HCT116 (cell line): ENCODE results near the gene GBE1. TPM values are rescaled to one million over a fixed set of nuclear protein-coding genes. Genes with fewer than 3 reads are reported as not detected.

Source experiments
- ATAC-seq: fragments of 200-7000 bp; cut with Tn5 transposase; 2 replicates; pipeline ENCODE4 v1.9.1; 2020; ENCODE audit warnings: mild to moderate bottlenecking, moderate library complexity
- BruUV-seq: library from RNA; stranded (reverse); fragments of 400-500 nt; replicated peaks from 2 replicates; lab custom pipeline; 2021; lab: Mats Ljungman, UMichigan
- CTCF ChIA-PET: fragments of 300-600 bp; sonication (Branson Sonifier 250); formaldehyde crosslinking; loops from one replicate; lab custom pipeline; 2021; ENCODE audit warnings: antibody characterized with exemption; lab: Charles Lee
- POLR2A ChIA-PET: fragments of 300-600, 350-600 bp; sonication (Branson Sonifier 250); formaldehyde crosslinking; loops from one replicate; lab custom pipeline; 2021; ENCODE audit warnings: antibody characterized with exemption; lab: Charles Lee
- RAD21 ChIA-PET, 2 experiments: fragments of 300-600 bp; sonication (Branson Sonifier 250); formaldehyde crosslinking; loops; one replicate each; lab custom pipeline; 2023; ENCODE audit warnings: low total read pairs in 2 of 2; ENCODE audit not compliant: uncharacterized antibody in 2 of 2, unreplicated experiment in 2 of 2, low non-redundant PET in 1 of 2; lab: Charles Lee
- DNase-seq: peaks from one replicate; pipeline ENCODE4 v3.0.0-alpha.2; 2010; ENCODE audit warnings: low read depth, low spot score
- H2AFZ ChIP-seq: fragments of 200-600 bp; shearing (Covaris generic), sonication (generic); 2 replicates; pipeline ENCODE4 v1.6.1; 2017; ENCODE audit warnings: low read depth, mixed run types, mixed read lengths, antibody characterized with exemption, low read length; ENCODE audit not compliant: poor library complexity, severe bottlenecking
- H3K27ac ChIP-seq: 2 replicates; pipeline ENCODE4 v1.5.1; 2012; ENCODE audit warnings: low read depth, low read length
- H3K27me3 ChIP-seq: fragments of 200-600 bp; sonication (generic); 2 replicates; pipeline ENCODE4 v1.6.1; 2016; ENCODE audit warnings: mixed run types, low read length, mixed read lengths; ENCODE audit not compliant: insufficient read depth
- H3K36me3 ChIP-seq, 2 experiments: fragments of 200-500 bp in 1 of 2; fragments of 200-600 bp in 1 of 2; sonication (Bioruptor generic) in 1 of 2; sonication (generic) in 1 of 2; 2 replicates each; pipeline versions ENCODE4 v1.5.1 to v1.6.1; 2014 to 2016; ENCODE audit warnings: low read length in 2 of 2, inconsistent platforms in 1 of 2, mixed read lengths in 1 of 2, mixed run types in 1 of 2; ENCODE audit not compliant: insufficient read depth in 2 of 2, control insufficient read depth in 1 of 2
- H3K4me1 ChIP-seq, 2 experiments: fragments of 200-600 bp in 1 of 2; sonication (generic) in 1 of 2; 2 replicates each; pipeline versions ENCODE4 v1.5.1 to v1.6.1; 2012 to 2017; ENCODE audit warnings: low read length in 2 of 2, inconsistent platforms in 1 of 2, mild to moderate bottlenecking in 1 of 2, mixed read lengths in 1 of 2, mixed run types in 1 of 2, moderate library complexity in 1 of 2; ENCODE audit not compliant: insufficient read depth in 2 of 2, control insufficient read depth in 1 of 2
- H3K4me2 ChIP-seq: fragments of 200-600 bp; sonication (generic); 2 replicates; pipeline ENCODE4 v1.6.1; 2017; ENCODE audit warnings: mixed run types, low read length, mixed read lengths
- H3K4me3 ChIP-seq, 2 experiments: fragments of 200-600 bp in 1 of 2; sonication (generic) in 1 of 2; replicated peaks in 1 of 2; 2 replicates each; pipeline ENCODE4 v1.5.1; 2011 to 2016; ENCODE audit warnings: low read length in 2 of 2, control low read depth in 1 of 2, low read depth in 1 of 2, mild to moderate bottlenecking in 1 of 2, mixed read lengths in 1 of 2, mixed run types in 1 of 2
- H3K79me2 ChIP-seq: fragments of 200-600 bp; sonication (generic); 2 replicates; pipeline ENCODE4 v1.6.1; 2017; ENCODE audit warnings: mild to moderate bottlenecking, mixed run types, low read length, moderate library complexity, mixed read lengths; ENCODE audit not compliant: insufficient read depth
- H3K9ac ChIP-seq: fragments of 200-600 bp; sonication (generic); 2 replicates; pipeline ENCODE4 v1.6.1; 2016; ENCODE audit warnings: low read length, mixed read lengths
- H3K9me2 ChIP-seq: fragments of 200-600 bp; sonication (generic), shearing (Covaris generic); 2 replicates; pipeline ENCODE4 v1.6.1; 2017; ENCODE audit warnings: mixed run types, mild to moderate bottlenecking, moderate library complexity; ENCODE audit not compliant: insufficient read depth
- H3K9me3 ChIP-seq, 2 experiments: fragments of 200-500 bp in 1 of 2; fragments of 200-600 bp in 1 of 2; sonication (Bioruptor generic) in 1 of 2; sonication (generic) in 1 of 2; 2 replicates each; pipeline ENCODE4 v1.6.1; 2014 to 2017; ENCODE audit warnings: low read length in 2 of 2, mixed read lengths in 2 of 2, inconsistent platforms in 1 of 2, low read depth in 1 of 2, mild to moderate bottlenecking in 1 of 2, mixed run types in 1 of 2, moderate library complexity in 1 of 2; ENCODE audit not compliant: control insufficient read depth in 1 of 2, insufficient read depth in 1 of 2
- H4K20me1 ChIP-seq: fragments of 200-600 bp; sonication (generic), shearing (Covaris generic); 2 replicates; pipeline ENCODE4 v1.6.1; 2017; ENCODE audit warnings: mixed run types, mild to moderate bottlenecking, moderate library complexity; ENCODE audit not compliant: insufficient read depth
- CBX3 ChIP-seq: IDR thresholded peaks from 2 replicates; pipeline ENCODE4 v1.6.1; 2012; ENCODE audit warnings: low read depth
- CTCF ChIP-seq, 3 experiments: fragments of 200-600 bp in 1 of 3; sonication (generic) in 1 of 3; IDR thresholded peaks in 2 of 3; conservative IDR thresholded peaks in 1 of 3; 2 replicates each; pipeline ENCODE4 v1.5.1; 2012 to 2017; ENCODE audit warnings: low read depth in 2 of 3, low read length in 2 of 3, antibody characterized with exemption in 1 of 3, borderline replicate concordance in 1 of 3, control low read depth in 1 of 3, mild to moderate bottlenecking in 1 of 3, mixed read lengths in 1 of 3, mixed run types in 1 of 3, moderate library complexity in 1 of 3; ENCODE audit not compliant: insufficient read depth in 1 of 3
- ELF1 ChIP-seq: IDR thresholded peaks from 2 replicates; pipeline ENCODE4 v1.6.1; 2012; ENCODE audit warnings: low read depth, borderline replicate concordance
- EZH2 ChIP-seq: fragments of 200-600 bp; sonication (generic); IDR thresholded peaks from 2 replicates; pipeline ENCODE4 v1.6.1; 2017; ENCODE audit warnings: antibody characterized with exemption, mixed run types
- POLR2AphosphoS5 ChIP-seq: IDR thresholded peaks from 2 replicates; pipeline ENCODE4 v1.6.1; 2011; ENCODE audit warnings: mild to moderate bottlenecking, low read depth, low read length, moderate library complexity
- TCF7L2 ChIP-seq: IDR thresholded peaks from 2 replicates; pipeline ENCODE4 v1.7.0; 2011; ENCODE audit warnings: borderline replicate concordance, inconsistent platforms; ENCODE audit not compliant: insufficient read depth, insufficient read length; ENCODE audit errors: extremely low read depth
- YY1 ChIP-seq: IDR thresholded peaks from 2 replicates; pipeline ENCODE4 v1.6.1; 2011; ENCODE audit warnings: low read length, low read depth, moderate library complexity, mild to moderate bottlenecking; ENCODE audit not compliant: insufficient replicate concordance; ENCODE audit errors: extremely low read depth
- intact Hi-C: fragments of 100-400 bp; cut with micrococcal nuclease; formaldehyde crosslinking; loops from 2 replicates; pipeline ENCODE4 v1.10.0; 2022
- total RNA-seq: library from RNA; stranded (reverse); gene quantifications from one replicate; pipeline ENCODE4 v1.2.1, GENCODE V29; 2021; ENCODE audit not compliant: unreplicated experiment

The GBE1 gene
- total RNA-seq, 1 experiment from 2014 or later: 27.7 TPM

GRCh38 chr3:81470524-81471278, 290.7 kb downstream of the GBE1 start (continued):
- no peak for TF ChIP-seq ELF1
- no peak for TF ChIP-seq CTCF (IDR thresholded peaks at IDR 0.05 in 2 of 3, conservative IDR thresholded peaks at IDR 0.05 in 1 of 3; ENCODE audit: borderline replicate concordance in 1 of 3, insufficient read depth in 1 of 3, low read depth in 2 of 3, low read length in 2 of 3)
- no peak for TF ChIP-seq CBX3
- TF ChIP-seq YY1: no peak
- no peak for TF ChIP-seq TCF7L2

GRCh38 chr3:81468391-81468790, 293.1 kb downstream of the GBE1 start:
- RAD21 ChIA-PET: no interaction called here
- no peaks in the 10 kb centered on the region for H3K4me1 ChIP-seq
- BruUV-seq: no TSS peak
- no peak overlapping the region for H3K9ac ChIP-seq
- ATAC-seq (no peak), DNase-seq (no peak)
- no peaks in the 10 kb centered on the region for H3K9me3 ChIP-seq
- POLR2A ChIA-PET: no interaction called here
- peaks cover 11% of the 10 kb centered on the region; the same call in 1 of the 2 replicates for H3K27me3 ChIP-seq
- no peaks in the 10 kb centered on the region for H4K20me1 ChIP-seq
- H3K4me2 ChIP-seq: no peak overlapping the region
- CTCF ChIA-PET: interaction anchor here (0.6 to 1.0 kb wide), 2 partner anchors 8 to 22 kb away, joined by 3 to 4 read pairs; no protein-coding TSS in a partner anchor
- no peaks in the 10 kb centered on the region for H3K9me2 ChIP-seq
- H3K4me3 ChIP-seq: no peak overlapping the region
- intact Hi-C loops: no loop called here
- TF ChIP-seq EZH2 (no peak), POLR2AphosphoS5 (no peak)
- TF ChIP-seq, all 23 proteins: peak for 0
- Histone ChIP-seq H2AFZ (no peak overlapping the region), H3K36me3 (no peaks in the 10 kb centered on the region), H3K79me2 (no peaks in the 10 kb centered on the region), H3K27ac (no peak overlapping the region)
